Ascending aorta (tissue), 2 donors: ENCODE results near the gene PSMB3. TPM values are rescaled to one million over a fixed set of nuclear protein-coding genes. Genes with fewer than 3 reads are reported as not detected.

ENCODE experiments used
- DNase-seq, 2 donors: peaks; one replicate each; pipeline ENCODE4 v3.0.0-alpha.2; 2019; ENCODE audit warnings: low spot score in 2 of 2
- H3K27ac ChIP-seq, 2 donors: fragments of 200-600 bp; sonication (generic); one replicate each; pipeline ENCODE4 v1.5.1; 2016 to 2017; ENCODE audit warnings: mild to moderate bottlenecking in 1 of 2
- H3K27me3 ChIP-seq: fragments of 200-600 bp; sonication (generic); one replicate; pipeline ENCODE4 v1.5.1; 2017
- H3K36me3 ChIP-seq, 2 donors: fragments of 200-600 bp; sonication (generic); one replicate each; pipeline ENCODE4 v1.5.1; 2016
- H3K4me1 ChIP-seq, 2 donors: fragments of 200-600 bp; sonication (generic); one replicate each; pipeline ENCODE4 v1.5.1; 2016 to 2017; ENCODE audit warnings: mild to moderate bottlenecking in 1 of 2
- H3K4me3 ChIP-seq, 2 donors: fragments of 200-600 bp; sonication (generic); one replicate each; pipeline ENCODE4 v1.5.1; 2016 to 2017; ENCODE audit warnings: mild to moderate bottlenecking in 1 of 2
- H3K9me3 ChIP-seq, 2 donors: fragments of 200-600 bp; sonication (generic); one replicate each; pipeline ENCODE4 v1.5.1; 2016
- CTCF ChIP-seq, 3 experiments: fragments of 200-600 bp in 2 of 3; fragments of 450-650 bp in 1 of 3; sonication (generic) in 2 of 3; IDR thresholded peaks; one replicate each; pipeline ENCODE4 v1.5.1; 2016 to 2019; ENCODE audit warnings: antibody characterized with exemption in 3 of 3, mild to moderate bottlenecking in 1 of 3, moderate library complexity in 1 of 3
- intact Hi-C: fragments of 100-400 bp; cut with DNase I; formaldehyde crosslinking; loops from one replicate; pipeline ENCODE4 v1.15.1; 2023
- total RNA-seq: library from RNA; depleted of rRNA; stranded (reverse); fragments of >200 nt; gene quantifications from one replicate; pipeline ENCODE4 v1.1.0, GENCODE V29; 2016

The PSMB3 gene
- total RNA-seq, 1 donor from 2014 or later, result 189 TPM

GRCh38 chr17:38796451-38797157 lies 44.1 kb downstream of the PSMB3 start:
- Histone ChIP-seq H3K27ac (peak overlapping the region in 1 of 2 donors; percentile 98), H3K36me3 (peaks cover 5 to 22% of the 10 kb centered on the region in 2 donors), H3K4me3 (peak overlapping the region in 1 of 2 donors; percentile 88), H3K4me1 (peaks cover 7 to 25% of the 10 kb centered on the region in 2 donors), H3K9me3 (no peaks in the 10 kb centered on the region), H3K27me3 (no peaks in the 10 kb centered on the region)
- DNase-seq, result no peak
- intact Hi-C loops, result loop anchor here (5.0 kb wide), 1 partner anchor 356 kb away; the partner anchor contains the start of gene PLXDC1
- no peak for TF ChIP-seq CTCF (IDR thresholded peaks at IDR 0.05)

- Histone ChIP-seq H3K4me3 (peak overlapping the region in 1 of 2 donors; percentile 88), H3K27me3 (no peaks in the 10 kb centered on the region), H3K9me3 (no peaks in the 10 kb centered on the region), H3K4me1 (peaks cover 7 to 25% of the 10 kb centered on the region in 2 donors), H3K36me3 (peaks cover 6 to 26% of the 10 kb centered on the region in 2 donors), H3K27ac (peak overlapping the region in 1 of 2 donors; percentile 98)
- no peak for DNase-seq
- intact Hi-C loops, result loop anchor here (5.0 kb wide), 1 partner anchor 355 kb away; the partner anchor contains the start of gene PLXDC1
- no peak for TF ChIP-seq CTCF (IDR thresholded peaks at IDR 0.05)
Measured at GRCh38 chr17:38797158-38797490, 44.6 kb downstream of the PSMB3 start.

- no peaks in the 10 kb centered on the region for H3K9me3 ChIP-seq
- H3K27me3 ChIP-seq, result no peaks in the 10 kb centered on the region
- peak overlapping the region; percentile 88 to 93 for H3K4me3 ChIP-seq
- H3K4me1 ChIP-seq, result peaks cover 7 to 25% of the 10 kb centered on the region in 2 donors
- no peak for DNase-seq
- H3K27ac ChIP-seq, result peak overlapping the region; percentile 98 to 100
- no peak for TF ChIP-seq CTCF (IDR thresholded peaks at IDR 0.05)
- intact Hi-C loops, result loop anchor here (2.0 to 5.0 kb wide), 2 partner anchors 95 to 354 kb away; partner anchors contain the start of gene PLXDC1
- H3K36me3 ChIP-seq, result peaks cover 9 to 27% of the 10 kb centered on the region in 2 donors
Measured at GRCh38 chr17:38797828-38798227, 45.3 kb downstream of the PSMB3 start.

- intact Hi-C loops, result loop anchor here (1.0 to 5.0 kb wide), 5 partner anchors 26 to 401 kb away; partner anchors contain the start of genes CWC25, PLXDC1 and RPL19
- Histone ChIP-seq H3K27me3 (no peaks in the 10 kb centered on the region), H3K4me1 (peaks cover 7 to 25% of the 10 kb centered on the region in 2 donors), H3K27ac (peak overlapping the region; percentile 98 to 100), H3K36me3 (peaks cover 18 to 33% of the 10 kb centered on the region in 2 donors), H3K4me3 (peak overlapping the region; percentile 88 to 93), H3K9me3 (no peaks in the 10 kb centered on the region)
- peak in 1 of 3 experiments; percentile 6 for TF ChIP-seq CTCF (IDR thresholded peaks at IDR 0.05)
- peak in 1 of 2 donors; percentile 75 for DNase-seq
Measured at GRCh38 chr17:38798614-38799500, 46.3 kb downstream of the PSMB3 start.

- Histone ChIP-seq H3K4me3 (peak within 1 kb of the TSS; percentile 88 to 93), H3K36me3 (peaks cover 26 to 39% of the 10 kb centered on the region in 2 donors), H3K27me3 (no peaks in the 10 kb centered on the region), H3K4me1 (peaks cover 7 to 25% of the 10 kb centered on the region in 2 donors), H3K27ac (peak within 1 kb of the TSS; percentile 98 to 100), H3K9me3 (no peaks in the 10 kb centered on the region)
- TF ChIP-seq CTCF (IDR thresholded peaks at IDR 0.05), result no peak
- DNase-seq, result peak; percentile 85 to 98
- intact Hi-C loops, result loop anchor here (1.0 to 5.0 kb wide), 6 partner anchors 26 to 401 kb away; partner anchors contain the start of genes CWC25, PLXDC1, PSMB3 and RPL19
Measured at GRCh38 chr17:38799501-38800236, 47.1 kb downstream of the PSMB3 start, which contains the start of gene PIP4K2B. Gene PIP4K2B, minus strand, starts transcription at chr17:38799556. Its CDS starts 132 bp downstream, at chr17:38799424.
